Measurements from ENCODE around the gene KLHDC7A. TPM values are rescaled to one million over a fixed set of nuclear protein-coding genes. Genes with fewer than 3 reads are reported as not detected.
A peak's percentile ranks its signal among the peaks of the same experiment; 100 is the strongest.

Gene KLHDC7A
- total and polyA plus RNA-seq, 10 of the 15 experiments (the other 5 are each of a cell fraction or from before 2014, with no cell fraction given): not detected

DNA sequence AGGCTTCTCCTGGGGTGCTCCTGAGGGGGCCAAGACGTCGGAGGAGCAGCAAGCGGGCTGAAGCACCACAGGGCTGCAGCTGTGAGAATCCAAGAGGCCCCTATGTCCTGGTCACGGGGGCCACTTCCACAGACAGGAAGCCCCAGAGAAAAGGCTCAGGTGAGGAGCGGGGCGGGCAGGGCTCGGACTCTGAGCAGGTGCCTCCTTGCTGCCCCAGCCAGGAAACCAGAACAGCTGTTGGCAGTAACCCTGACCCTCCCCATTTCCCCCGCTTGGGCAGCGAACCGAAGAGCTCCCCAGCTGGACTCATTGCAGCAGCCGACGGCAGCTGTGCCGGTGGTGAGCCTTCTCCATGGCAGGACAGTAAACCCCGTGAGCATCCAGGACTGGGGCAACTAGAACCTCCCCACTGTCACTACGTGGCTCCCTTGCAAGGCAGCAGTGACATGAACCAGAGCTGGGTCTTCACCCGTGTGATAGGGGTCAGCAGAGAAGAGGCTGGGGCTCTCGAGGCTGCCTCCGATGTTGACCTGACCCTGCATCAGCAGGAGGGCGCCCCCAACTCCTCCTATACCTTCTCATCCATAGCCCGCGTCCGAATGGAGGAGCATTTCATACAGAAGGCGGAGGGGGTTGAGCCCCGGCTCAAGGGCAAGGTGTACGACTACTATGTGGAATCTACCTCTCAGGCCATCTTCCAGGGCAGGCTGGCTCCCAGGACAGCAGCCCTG lies 625 bp downstream of the KLHDC7A start:
- H3K4me2 ChIP-seq (ENCODE audit: control insufficient read depth, insufficient read depth): no peak overlapping the region
- intact Hi-C loops (cut with micrococcal nuclease; ENCODE audit: unreplicated experiment): no loop called here
- BruUV-seq (replicated peaks): no TSS peak
- no peaks in the 10 kb centered on the region; a peak in 1 of 4 replicates for H3K27me3 ChIP-seq (replicated peaks in 1 of 2; ENCODE audit: control insufficient read depth in 2 of 2, insufficient read depth in 2 of 2, low read length in 1 of 2)
- 32% methylated on average over 25 of the region's 25 CpGs for WGBS (ENCODE audit: insufficient coverage, insufficient replicate concordance, low lambda C conversion rate, missing lambda C conversion rate)
- H2AFZ ChIP-seq (ENCODE audit: control insufficient read depth, low read depth, low read length): no peak overlapping the region
- POLR2A ChIA-PET: no interaction called here
- no peaks in the 10 kb centered on the region; the same call in 1 of the 2 replicates for H3K4me1 ChIP-seq (ENCODE audit: control insufficient read depth, insufficient read depth, low read length)
- FAIRE-seq (no peak), ATAC-seq (no peak; the same call in 1 of the 3 replicates), DNase-seq (ENCODE audit: low read depth, low spot score) (no peak)
- no peaks in the 10 kb centered on the region for H3K79me2 ChIP-seq (ENCODE audit: control insufficient read depth, insufficient read depth, low read length)
- SMC1A ChIA-PET (ENCODE audit: uncharacterized antibody, unreplicated experiment): no interaction called here
- TF ChIP-seq LARP7 (IDR thresholded peaks at IDR 0.05): no peak
- no peak for TF ChIP-seq CHD4 (IDR thresholded peaks at IDR 0.05)
- no peak for TF ChIP-seq FOXK2 (IDR thresholded peaks at IDR 0.05)
- TF ChIP-seq, protein P1, sequence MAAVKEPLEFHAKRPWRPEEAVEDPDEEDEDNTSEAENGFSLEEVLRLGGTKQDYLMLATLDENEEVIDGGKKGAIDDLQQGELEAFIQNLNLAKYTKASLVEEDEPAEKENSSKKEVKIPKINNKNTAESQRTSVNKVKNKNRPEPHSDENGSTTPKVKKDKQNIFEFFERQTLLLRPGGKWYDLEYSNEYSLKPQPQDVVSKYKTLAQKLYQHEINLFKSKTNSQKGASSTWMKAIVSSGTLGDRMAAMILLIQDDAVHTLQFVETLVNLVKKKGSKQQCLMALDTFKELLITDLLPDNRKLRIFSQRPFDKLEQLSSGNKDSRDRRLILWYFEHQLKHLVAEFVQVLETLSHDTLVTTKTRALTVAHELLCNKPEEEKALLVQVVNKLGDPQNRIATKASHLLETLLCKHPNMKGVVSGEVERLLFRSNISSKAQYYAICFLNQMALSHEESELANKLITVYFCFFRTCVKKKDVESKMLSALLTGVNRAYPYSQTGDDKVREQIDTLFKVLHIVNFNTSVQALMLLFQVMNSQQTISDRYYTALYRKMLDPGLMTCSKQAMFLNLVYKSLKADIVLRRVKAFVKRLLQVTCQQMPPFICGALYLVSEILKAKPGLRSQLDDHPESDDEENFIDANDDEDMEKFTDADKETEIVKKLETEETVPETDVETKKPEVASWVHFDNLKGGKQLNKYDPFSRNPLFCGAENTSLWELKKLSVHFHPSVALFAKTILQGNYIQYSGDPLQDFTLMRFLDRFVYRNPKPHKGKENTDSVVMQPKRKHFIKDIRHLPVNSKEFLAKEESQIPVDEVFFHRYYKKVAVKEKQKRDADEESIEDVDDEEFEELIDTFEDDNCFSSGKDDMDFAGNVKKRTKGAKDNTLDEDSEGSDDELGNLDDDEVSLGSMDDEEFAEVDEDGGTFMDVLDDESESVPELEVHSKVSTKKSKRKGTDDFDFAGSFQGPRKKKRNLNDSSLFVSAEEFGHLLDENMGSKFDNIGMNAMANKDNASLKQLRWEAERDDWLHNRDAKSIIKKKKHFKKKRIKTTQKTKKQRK (IDR thresholded peaks at IDR 0.05; ENCODE audit: low read depth, low read length): no peak
- no peak for TF ChIP-seq MEF2B (IDR thresholded peaks at IDR 0.05; ENCODE audit: partially characterized antibody, poor library complexity, severe bottlenecking)
- no peak for TF ChIP-seq RBBP5 (conservative IDR thresholded peaks at IDR 0.05)
- peak; percentile 88 for TF ChIP-seq TCF12 (IDR thresholded peaks at IDR 0.05; ENCODE audit: low read depth, low read length)
- TF ChIP-seq TBL1XR1 (IDR thresholded peaks at IDR 0.05; ENCODE audit: low read depth, low read length): no peak
- TF ChIP-seq STAT1 (conservative IDR thresholded peaks at IDR 0.05): no peak
- no peak for TF ChIP-seq NRF1 (conservative IDR thresholded peaks at IDR 0.05; ENCODE audit: low read depth, low read length)
- no peak for TF ChIP-seq HCFC1 (IDR thresholded peaks at IDR 0.05; ENCODE audit: low read length)
- peak; percentile 91 for TF ChIP-seq TCF3 (IDR thresholded peaks at IDR 0.05; ENCODE audit: borderline replicate concordance, insufficient read depth, low read depth, low read length)
- TF ChIP-seq CBX5 (IDR thresholded peaks at IDR 0.05; ENCODE audit: low read depth): no peak
- no peak for TF ChIP-seq SIN3A (IDR thresholded peaks at IDR 0.05; ENCODE audit: low read depth, low read length)
- TF ChIP-seq PAX5 (IDR thresholded peaks at IDR 0.05; ENCODE audit: borderline replicate concordance, low read depth, low read length): peak; percentile 52; the same call in 1 of the 2 replicates
- no peak for TF ChIP-seq MEF2A (IDR thresholded peaks at IDR 0.05; ENCODE audit: insufficient read depth, low read depth, low read length)
- TF ChIP-seq ETV6 (conservative IDR thresholded peaks at IDR 0.05 in 1 of 2, IDR thresholded peaks at IDR 0.05 in 1 of 2; ENCODE audit: borderline replicate concordance in 1 of 2, low read depth in 1 of 2): no peak
- TF ChIP-seq SMAD1 (IDR thresholded peaks at IDR 0.05; ENCODE audit: low read depth, partially characterized antibody): no peak
- TF ChIP-seq MTA2 (IDR thresholded peaks at IDR 0.05; ENCODE audit: low read depth): no peak
- no peak for TF ChIP-seq ZSCAN29 (IDR thresholded peaks at IDR 0.05)
- TF ChIP-seq SP1 (IDR thresholded peaks at IDR 0.05; ENCODE audit: low read depth, low read length): no peak
- in situ Hi-C loops (cut with MboI): no loop called here
- CTCF ChIA-PET: no interaction called here
- no peaks in the 10 kb centered on the region for H3K36me3 ChIP-seq (ENCODE audit: control insufficient read depth in 2 of 2, insufficient read depth in 2 of 2, low read length in 1 of 2)
- no peak overlapping the region for H3K27ac ChIP-seq (ENCODE audit: control insufficient read depth, insufficient read depth)
- H4K20me1 ChIP-seq (ENCODE audit: control insufficient read depth, insufficient read depth): no peaks in the 10 kb centered on the region
- RAD21 ChIA-PET (ENCODE audit: unreplicated experiment): no interaction called here
- no peaks in the 10 kb centered on the region for H3K9me3 ChIP-seq (replicated peaks; ENCODE audit: control insufficient read depth, insufficient read depth, low read length)
- no peak overlapping the region for H3K4me3 ChIP-seq
- no peak overlapping the region for H3K9ac ChIP-seq (ENCODE audit: control insufficient read depth, insufficient read depth, low read length)

All from GM12878 (cell line).